TTC549 (cell line): ENCODE measurements around the gene PASD1.
"Not testable (repeated sequence)": the region's sequence is repeated elsewhere in the genome, so short reads cannot be mapped to it uniquely, and the experiment has no call there.

ENCODE experiments used
- FAIRE-seq: peaks from 2 replicates; lab custom pipeline; 2012; peaks lifted over from hg19 to GRCh38; lab: Jason Lieb, UNC

The PASD1 gene

GRCh38 chrX:151621422-151621821, 57.9 kb downstream of the PASD1 start:
- FAIRE-seq, result no peak

- FAIRE-seq, result no peak
These were observed 61.2 kb downstream of the PASD1 start for GRCh38 chrX:151624677-151625076.

- FAIRE-seq, result no peak
These were observed 68.3 kb downstream of the PASD1 start for GRCh38 chrX:151631822-151632221.

- no peak for FAIRE-seq
These were observed 69.7 kb downstream of the PASD1 start for GRCh38 chrX:151633157-151633556.

GRCh38 chrX:151634937-151635336, 71.5 kb downstream of the PASD1 start:
- FAIRE-seq, result no peak

GRCh38 chrX:151641564-151641963, 78.1 kb downstream of the PASD1 start:
- no peak for FAIRE-seq

GRCh38 chrX:151675121-151675746, 111.8 kb downstream of the PASD1 start:
- no peak for FAIRE-seq

GRCh38 chrX:151676196-151676595, 112.7 kb downstream of the PASD1 start:
- FAIRE-seq, result no peak

GRCh38 chrX:151679798-151680402, 116.4 kb downstream of the PASD1 start:
- FAIRE-seq, result no peak

- no peak for FAIRE-seq
These were observed 117.3 kb downstream of the PASD1 start for GRCh38 chrX:151680805-151681204.

GRCh38 chrX:151687635-151688034, 124.2 kb downstream of the PASD1 start:
- no peak for FAIRE-seq

GRCh38 chrX:151688695-151689094, 125.2 kb downstream of the PASD1 start:
- FAIRE-seq, result no peak

- FAIRE-seq, result no peak
These were observed 129.3 kb downstream of the PASD1 start for GRCh38 chrX:151692825-151693224.

GRCh38 chrX:151694121-151694520, 130.6 kb downstream of the PASD1 start:
- no peak for FAIRE-seq

GRCh38 chrX:151694661-151695582, 131.4 kb downstream of the PASD1 start, which contains the start of gene PRRG3:
TSS of gene PRRG3 (plus strand) at chrX:151695458. CDS start at chrX:151698815, 3,357 bp downstream.
- FAIRE-seq, result no peak

GRCh38 chrX:151695583-151696340, 132.3 kb downstream of the PASD1 start:
- no peak for FAIRE-seq

- not testable (repeated sequence) for FAIRE-seq
These were observed 133.6 kb downstream of the PASD1 start for GRCh38 chrX:151697082-151697481.

GRCh38 chrX:151697522-151697921, 134.0 kb downstream of the PASD1 start:
- FAIRE-seq, result no peak

- FAIRE-seq, result no peak
These were observed 135.0 kb downstream of the PASD1 start for GRCh38 chrX:151698485-151698884.

GRCh38 chrX:151699746-151700145, 136.3 kb downstream of the PASD1 start:
- no peak for FAIRE-seq

GRCh38 chrX:151700581-151700980, 137.1 kb downstream of the PASD1 start:
- no peak for FAIRE-seq

GRCh38 chrX:151701071-151701470, 137.6 kb downstream of the PASD1 start:
- no peak for FAIRE-seq
